ENCODE data around the gene TMCO4. TPM values are rescaled to one million over a fixed set of nuclear protein-coding genes. Genes with fewer than 3 reads are reported as not detected.
"Not testable (repeated sequence)": the region's sequence is repeated elsewhere in the genome, so short reads cannot be mapped to it uniquely, and the experiment has no call there.

Gene TMCO4
- polyA plus RNA-seq, 12 donors, result 1.3 to 7.5 (median 1.9) TPM; not detected in 1

GRCh38 chr1:19814244-19814661 lies 14.5 kb upstream of the TMCO4 start:
- DNase-seq, result no peak

DNA sequence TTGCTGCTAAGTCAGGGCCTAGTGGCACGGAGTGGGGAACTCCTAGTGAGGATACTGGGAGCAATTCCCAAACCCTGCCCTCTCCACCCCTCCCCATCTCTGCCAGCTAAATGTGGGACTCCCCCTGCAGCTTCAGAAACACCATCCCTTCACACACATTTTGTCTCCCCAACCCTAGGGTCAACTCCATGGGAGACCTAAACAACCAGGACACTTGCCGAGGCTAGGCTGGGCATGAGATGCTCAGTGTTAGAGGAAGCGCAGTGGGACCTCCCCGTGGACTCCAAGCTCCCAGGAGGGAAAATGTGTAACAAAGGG lies 13.9 kb upstream of the TMCO4 start:
- DNase-seq, result no peak

- DNase-seq, result no peak
Measured at GRCh38 chr1:19812875-19813642, 13.3 kb upstream of the TMCO4 start.

DNA sequence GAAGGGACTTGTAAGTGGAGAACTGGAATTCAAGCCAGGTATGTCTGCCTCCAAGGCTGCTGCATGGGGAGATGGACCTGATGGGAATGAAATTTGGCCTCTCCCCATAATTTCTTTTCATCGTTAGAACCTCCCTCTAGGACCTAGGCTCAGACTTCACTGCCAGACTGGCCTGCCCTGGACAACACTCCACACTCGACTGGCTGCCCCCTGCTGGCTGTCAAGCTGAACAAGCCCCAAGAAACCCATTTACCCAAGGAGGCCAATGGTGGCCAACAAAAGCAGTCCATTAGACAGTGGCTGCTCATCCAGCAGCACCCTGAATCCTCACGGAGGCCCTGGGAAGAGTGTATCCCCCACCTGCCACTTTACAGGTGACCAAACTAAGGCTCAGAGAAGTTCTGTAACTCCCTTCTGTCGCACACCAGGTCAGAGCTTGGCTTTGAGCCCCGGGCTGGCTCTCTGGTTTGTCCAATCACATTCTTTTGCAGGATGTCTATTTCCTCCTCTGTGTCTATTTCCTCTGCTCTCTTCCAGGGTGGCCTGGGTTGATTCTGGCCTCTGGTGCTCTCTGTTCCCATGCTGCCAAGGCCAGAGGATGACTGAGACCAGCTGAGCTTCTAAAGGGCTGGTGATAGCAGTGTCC lies 11.6 kb upstream of the TMCO4 start:
- no peak for DNase-seq

- no peak for DNase-seq
Measured at GRCh38 chr1:19809044-19809750, 9.5 kb upstream of the TMCO4 start.

DNA sequence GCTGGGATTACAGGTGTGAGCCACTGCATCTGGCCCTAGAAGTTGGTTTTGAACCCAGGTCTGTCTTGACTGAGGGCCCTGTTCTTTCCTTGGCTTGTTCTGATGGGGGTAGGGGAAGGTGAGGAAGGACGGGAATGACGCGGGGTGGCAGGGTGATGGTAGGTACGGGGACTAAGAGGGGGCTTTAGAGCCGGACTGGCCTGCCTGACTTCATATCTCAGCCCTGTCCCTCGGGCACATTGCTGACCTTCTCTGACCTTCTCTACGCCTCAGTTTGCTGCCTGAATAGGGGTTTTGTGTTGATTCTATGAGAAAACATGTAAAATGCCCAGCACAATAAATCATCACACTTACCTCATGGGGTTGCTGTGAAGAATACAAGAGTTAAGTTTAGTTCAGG lies 8.6 kb upstream of the TMCO4 start:
- no peak for DNase-seq

DNA sequence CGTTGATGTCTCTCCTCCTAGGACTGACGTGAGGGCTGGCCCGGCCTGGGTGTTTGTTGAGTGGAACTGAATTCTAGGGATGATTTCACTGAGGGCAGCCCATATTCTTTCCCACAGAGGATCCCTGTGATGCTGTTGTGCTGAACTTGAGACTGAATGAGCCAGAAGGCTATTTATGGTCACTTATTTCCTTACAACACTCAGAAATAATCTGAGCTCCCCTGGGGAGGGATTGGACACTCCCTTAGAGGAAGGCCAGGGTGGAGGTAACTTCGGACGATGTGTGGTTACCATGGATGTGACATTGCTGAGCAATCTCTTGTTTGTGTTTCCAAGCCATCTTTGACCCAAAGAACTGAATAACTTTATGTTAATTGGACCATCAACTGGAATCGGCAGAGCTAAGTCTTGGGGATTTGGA lies 5.1 kb upstream of the TMCO4 start:
- no peak for DNase-seq

- DNase-seq, result no peak
Measured at GRCh38 chr1:19802269-19802668, 2.6 kb upstream of the TMCO4 start.

- peak; percentile 38 for DNase-seq
Measured at GRCh38 chr1:19800076-19800804, 524 bp upstream of the TMCO4 start.

DNA sequence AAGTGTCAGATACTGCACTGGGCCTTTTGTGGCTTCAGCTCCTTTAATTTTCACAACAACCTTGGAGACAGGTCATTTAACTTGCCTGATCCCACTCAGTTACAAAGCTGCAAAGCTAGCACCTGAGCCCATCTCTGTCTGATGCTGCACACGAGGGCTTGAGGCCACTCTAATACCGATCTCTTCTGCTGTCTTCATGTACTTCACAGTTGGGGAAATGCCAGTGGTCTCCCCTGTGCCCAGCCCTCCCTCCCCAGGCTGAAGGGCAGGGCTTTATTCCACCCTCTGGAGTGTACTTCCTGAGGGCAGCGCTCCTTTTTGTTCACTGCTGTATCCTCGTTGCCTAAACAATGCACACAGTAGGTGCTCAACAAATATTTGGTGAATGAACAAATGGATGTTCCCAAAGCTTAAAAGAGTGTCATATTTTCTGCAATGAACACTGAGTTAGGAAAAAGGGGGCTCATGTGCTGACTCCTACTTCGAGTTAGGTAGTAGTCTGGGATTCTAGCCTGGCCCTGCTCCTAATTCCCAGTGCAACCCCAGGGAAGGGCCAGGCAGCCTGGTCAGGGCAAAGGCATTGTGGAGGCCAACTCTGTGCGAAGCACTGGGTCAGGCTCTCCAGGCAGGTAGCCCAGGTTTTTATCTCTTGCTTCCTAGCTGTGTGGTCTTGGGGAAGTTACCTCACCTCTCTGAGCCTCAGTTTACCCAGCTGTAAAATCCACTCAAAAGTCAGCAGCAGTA lies 1.1 kb downstream of the TMCO4 start:
- no peak for DNase-seq

DNA sequence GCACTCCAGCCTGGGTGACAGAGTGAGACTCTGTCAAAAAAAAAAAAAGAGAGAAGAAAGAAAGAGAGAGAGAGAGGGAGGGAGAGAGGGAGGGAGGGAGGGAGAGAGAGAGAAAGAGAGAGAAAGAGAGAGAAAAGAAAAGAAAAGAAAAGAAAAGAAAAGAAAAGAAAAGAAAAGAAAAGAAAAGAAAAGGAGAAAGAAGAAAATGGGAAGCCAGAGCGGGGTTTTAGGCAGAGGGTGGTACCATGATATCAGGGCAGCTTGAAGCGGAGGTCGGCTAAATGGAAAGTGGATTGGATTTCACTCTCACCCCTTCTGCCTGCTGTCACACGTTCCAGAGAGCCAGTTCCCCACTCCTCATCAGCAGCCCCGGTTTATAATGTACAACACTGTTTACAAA lies 1.9 kb downstream of the TMCO4 start:
- no peak for DNase-seq

DNA sequence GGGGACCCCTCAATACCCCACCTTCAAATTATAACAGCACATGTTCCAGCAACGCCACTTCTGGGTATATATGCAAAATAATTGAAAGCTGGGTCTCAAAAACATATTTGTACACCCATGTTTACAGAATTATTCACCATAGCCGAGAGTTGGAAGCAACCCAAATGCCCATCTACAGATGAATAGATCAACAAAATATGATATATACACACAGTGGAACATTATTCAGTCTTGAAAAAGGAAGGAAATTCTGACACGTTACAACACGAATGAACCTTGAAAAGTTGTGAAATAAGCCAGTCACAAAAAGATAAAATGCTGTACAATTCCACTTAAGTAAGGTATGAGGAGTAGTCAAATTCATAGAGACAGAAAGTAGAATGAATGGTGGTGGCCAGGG lies 5.1 kb downstream of the TMCO4 start:
- no peak for DNase-seq

DNA sequence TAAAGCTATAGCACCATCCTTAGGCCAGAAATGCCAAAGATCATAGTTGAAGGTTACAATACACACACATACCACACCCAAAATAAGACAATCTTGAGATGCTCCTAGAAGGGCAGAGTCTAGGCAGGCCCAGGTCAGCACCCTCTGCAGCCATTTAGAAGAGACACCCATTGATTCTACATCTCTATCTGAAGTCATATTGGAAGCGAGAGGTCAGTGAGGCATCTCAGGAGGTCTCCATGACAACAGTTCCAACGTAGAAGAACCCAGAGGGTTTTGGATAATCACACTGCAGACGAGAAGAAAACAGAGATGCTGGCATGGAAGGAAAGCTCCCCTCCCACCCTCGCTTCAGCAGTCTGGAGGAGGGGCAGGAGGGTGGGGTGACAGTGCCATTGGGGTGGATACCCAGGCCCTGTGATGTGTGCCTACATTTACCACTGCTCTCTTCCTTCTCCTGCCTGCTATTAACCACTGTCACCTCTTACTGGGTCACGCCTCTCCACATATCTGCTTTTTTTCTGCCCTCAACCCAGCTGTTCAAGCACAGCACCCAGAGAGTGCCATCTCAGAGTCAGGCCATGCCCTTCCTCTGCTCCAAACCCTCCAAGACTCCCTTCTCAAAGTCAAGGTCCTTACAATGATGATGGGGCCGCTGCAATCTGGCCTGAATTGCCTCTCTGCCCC lies 6.2 kb downstream of the TMCO4 start:
- no peak for DNase-seq

- no peak for DNase-seq
Measured at GRCh38 chr1:19792237-19793002, 7.3 kb downstream of the TMCO4 start.

GRCh38 chr1:19790061-19790975 lies 9.4 kb downstream of the TMCO4 start:
- DNase-seq, result not testable (repeated sequence)

DNA sequence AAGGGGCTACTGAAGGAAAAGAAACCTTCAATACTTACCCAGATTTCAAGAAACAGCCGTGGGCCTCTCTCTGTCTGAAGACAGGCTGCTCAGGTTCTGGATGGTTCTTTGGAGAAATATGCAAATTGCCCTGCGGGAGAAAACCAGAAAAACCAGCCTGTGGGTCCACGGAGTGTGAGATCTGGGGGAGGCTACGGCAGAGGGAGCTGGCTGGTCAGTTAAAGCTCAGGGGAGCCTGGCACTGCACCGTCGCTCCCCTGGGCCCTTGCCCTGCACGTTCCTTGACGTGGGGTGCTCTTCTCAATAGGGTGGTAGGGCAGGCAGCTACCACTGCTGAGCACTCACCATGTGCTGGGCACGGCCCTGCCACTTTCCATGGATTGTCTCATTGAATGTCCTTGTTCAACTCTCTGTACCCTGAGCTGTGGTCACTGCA lies 12.7 kb downstream of the TMCO4 start:
- DNase-seq, result no peak

- no peak for DNase-seq
Measured at GRCh38 chr1:19785660-19786059, 14.1 kb downstream of the TMCO4 start.

- no peak for DNase-seq
Measured at GRCh38 chr1:19780267-19780877, 19.3 kb downstream of the TMCO4 start.

DNA sequence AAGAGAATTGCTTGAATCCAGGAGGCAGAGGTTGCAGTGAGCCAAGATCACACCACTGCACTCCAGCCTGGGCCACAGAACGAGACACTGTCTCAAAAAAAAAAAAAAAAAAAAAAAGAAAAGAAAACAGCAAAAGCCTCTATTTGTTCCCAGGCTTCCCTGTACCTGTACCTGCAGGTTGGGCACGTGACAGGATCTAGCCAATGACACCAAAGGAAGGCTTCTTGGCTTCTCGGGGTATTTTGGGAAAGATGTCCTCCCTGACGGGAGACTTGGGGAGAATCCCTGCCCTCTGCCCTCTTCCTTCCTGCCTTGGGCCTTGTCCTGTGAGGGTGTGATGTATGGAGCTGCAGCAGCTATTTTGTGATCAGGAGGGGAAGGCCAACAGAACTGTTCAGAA lies 22.8 kb downstream of the TMCO4 start:
- no peak for DNase-seq

All from muscle of arm (tissue), 12 donors.